HEK293 (cell line): ENCODE results near the gene GP2.

Experiments used
- KLF9 ChIP-seq: fragments of 450-650 bp; formaldehyde crosslinking; IDR thresholded peaks from 2 replicates; pipeline ENCODE4 v1.5.1; 2016; ENCODE audit warnings: missing biosample characterization, missing genetic modification characterization, low read depth
- REPIN1 ChIP-seq: fragments of 450-650 bp; formaldehyde crosslinking; IDR thresholded peaks from 2 replicates; pipeline ENCODE4 v1.5.1; 2017; ENCODE audit warnings: missing biosample characterization, missing genetic modification characterization, low read depth
- YY1 ChIP-seq: fragments of 450-650 bp; formaldehyde crosslinking; IDR thresholded peaks from 2 replicates; pipeline ENCODE4 v1.5.1; 2018; ENCODE audit warnings: missing biosample characterization, missing genetic modification characterization
- ZNF175 ChIP-seq: fragments of 450-650 bp; formaldehyde crosslinking; IDR thresholded peaks from 2 replicates; pipeline ENCODE4 v1.5.1; 2016; ENCODE audit warnings: missing biosample characterization, missing genetic modification characterization
- ZNF449 ChIP-seq: fragments of 450-650 bp; formaldehyde crosslinking; IDR thresholded peaks from 2 replicates; pipeline ENCODE4 v1.5.1; 2017; ENCODE audit warnings: missing biosample characterization, mild to moderate bottlenecking, missing genetic modification characterization, moderate library complexity
- ZNF548 ChIP-seq: fragments of 450-650 bp; formaldehyde crosslinking; IDR thresholded peaks from 2 replicates; pipeline ENCODE4 v1.5.1; 2016; ENCODE audit warnings: missing biosample characterization, missing genetic modification characterization
- ZNF571 ChIP-seq: fragments of 450-650 bp; formaldehyde crosslinking; IDR thresholded peaks from 2 replicates; pipeline ENCODE4 v1.5.0; 2017; ENCODE audit warnings: missing biosample characterization, missing genetic modification characterization
- ZNF639 ChIP-seq: fragments of 450-650 bp; formaldehyde crosslinking; IDR thresholded peaks from 2 replicates; pipeline ENCODE4 v1.5.1; 2016; ENCODE audit warnings: missing biosample characterization, missing genetic modification characterization
- ZNF707 ChIP-seq: fragments of 450-650 bp; formaldehyde crosslinking; IDR thresholded peaks from 2 replicates; pipeline ENCODE4 v1.5.1; 2016; ENCODE audit warnings: missing biosample characterization, missing genetic modification characterization
- TF ChIP-seq, protein P1 (sequence below): fragments of 450-650 bp; formaldehyde crosslinking; IDR thresholded peaks from 2 replicates; pipeline ENCODE4 v1.5.1; 2016; ENCODE audit warnings: missing biosample characterization, missing genetic modification characterization
- TF ChIP-seq, protein P2 (sequence below): fragments of 450-650 bp; formaldehyde crosslinking; IDR thresholded peaks from 2 replicates; pipeline ENCODE4 v1.5.1; 2017; ENCODE audit warnings: missing biosample characterization, missing genetic modification characterization
- TF ChIP-seq, protein P3 (sequence below): fragments of 450-650 bp; formaldehyde crosslinking; IDR thresholded peaks from 2 replicates; pipeline ENCODE4 v1.5.1; 2016; ENCODE audit warnings: missing biosample characterization, missing genetic modification characterization

- no peak for TF ChIP-seq ZNF639 (tag by site-specific recombination)
- TF ChIP-seq, protein P1, sequence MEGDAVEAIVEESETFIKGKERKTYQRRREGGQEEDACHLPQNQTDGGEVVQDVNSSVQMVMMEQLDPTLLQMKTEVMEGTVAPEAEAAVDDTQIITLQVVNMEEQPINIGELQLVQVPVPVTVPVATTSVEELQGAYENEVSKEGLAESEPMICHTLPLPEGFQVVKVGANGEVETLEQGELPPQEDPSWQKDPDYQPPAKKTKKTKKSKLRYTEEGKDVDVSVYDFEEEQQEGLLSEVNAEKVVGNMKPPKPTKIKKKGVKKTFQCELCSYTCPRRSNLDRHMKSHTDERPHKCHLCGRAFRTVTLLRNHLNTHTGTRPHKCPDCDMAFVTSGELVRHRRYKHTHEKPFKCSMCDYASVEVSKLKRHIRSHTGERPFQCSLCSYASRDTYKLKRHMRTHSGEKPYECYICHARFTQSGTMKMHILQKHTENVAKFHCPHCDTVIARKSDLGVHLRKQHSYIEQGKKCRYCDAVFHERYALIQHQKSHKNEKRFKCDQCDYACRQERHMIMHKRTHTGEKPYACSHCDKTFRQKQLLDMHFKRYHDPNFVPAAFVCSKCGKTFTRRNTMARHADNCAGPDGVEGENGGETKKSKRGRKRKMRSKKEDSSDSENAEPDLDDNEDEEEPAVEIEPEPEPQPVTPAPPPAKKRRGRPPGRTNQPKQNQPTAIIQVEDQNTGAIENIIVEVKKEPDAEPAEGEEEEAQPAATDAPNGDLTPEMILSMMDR, result no peak
- TF ChIP-seq, protein P2, sequence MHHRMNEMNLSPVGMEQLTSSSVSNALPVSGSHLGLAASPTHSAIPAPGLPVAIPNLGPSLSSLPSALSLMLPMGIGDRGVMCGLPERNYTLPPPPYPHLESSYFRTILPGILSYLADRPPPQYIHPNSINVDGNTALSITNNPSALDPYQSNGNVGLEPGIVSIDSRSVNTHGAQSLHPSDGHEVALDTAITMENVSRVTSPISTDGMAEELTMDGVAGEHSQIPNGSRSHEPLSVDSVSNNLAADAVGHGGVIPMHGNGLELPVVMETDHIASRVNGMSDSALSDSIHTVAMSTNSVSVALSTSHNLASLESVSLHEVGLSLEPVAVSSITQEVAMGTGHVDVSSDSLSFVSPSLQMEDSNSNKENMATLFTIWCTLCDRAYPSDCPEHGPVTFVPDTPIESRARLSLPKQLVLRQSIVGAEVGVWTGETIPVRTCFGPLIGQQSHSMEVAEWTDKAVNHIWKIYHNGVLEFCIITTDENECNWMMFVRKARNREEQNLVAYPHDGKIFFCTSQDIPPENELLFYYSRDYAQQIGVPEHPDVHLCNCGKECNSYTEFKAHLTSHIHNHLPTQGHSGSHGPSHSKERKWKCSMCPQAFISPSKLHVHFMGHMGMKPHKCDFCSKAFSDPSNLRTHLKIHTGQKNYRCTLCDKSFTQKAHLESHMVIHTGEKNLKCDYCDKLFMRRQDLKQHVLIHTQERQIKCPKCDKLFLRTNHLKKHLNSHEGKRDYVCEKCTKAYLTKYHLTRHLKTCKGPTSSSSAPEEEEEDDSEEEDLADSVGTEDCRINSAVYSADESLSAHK (tag by site-specific recombination), result no peak
- TF ChIP-seq KLF9 (tag by site-specific recombination), result no peak
- TF ChIP-seq ZNF707 (tag by site-specific recombination), result no peak
- no peak for TF ChIP-seq YY1
- TF ChIP-seq ZNF175, result no peak
- TF ChIP-seq ZNF548, result no peak
- TF ChIP-seq ZNF571 (tag by site-specific recombination), result no peak
- TF ChIP-seq REPIN1 (tag by site-specific recombination), result no peak
- TF ChIP-seq, protein P3, sequence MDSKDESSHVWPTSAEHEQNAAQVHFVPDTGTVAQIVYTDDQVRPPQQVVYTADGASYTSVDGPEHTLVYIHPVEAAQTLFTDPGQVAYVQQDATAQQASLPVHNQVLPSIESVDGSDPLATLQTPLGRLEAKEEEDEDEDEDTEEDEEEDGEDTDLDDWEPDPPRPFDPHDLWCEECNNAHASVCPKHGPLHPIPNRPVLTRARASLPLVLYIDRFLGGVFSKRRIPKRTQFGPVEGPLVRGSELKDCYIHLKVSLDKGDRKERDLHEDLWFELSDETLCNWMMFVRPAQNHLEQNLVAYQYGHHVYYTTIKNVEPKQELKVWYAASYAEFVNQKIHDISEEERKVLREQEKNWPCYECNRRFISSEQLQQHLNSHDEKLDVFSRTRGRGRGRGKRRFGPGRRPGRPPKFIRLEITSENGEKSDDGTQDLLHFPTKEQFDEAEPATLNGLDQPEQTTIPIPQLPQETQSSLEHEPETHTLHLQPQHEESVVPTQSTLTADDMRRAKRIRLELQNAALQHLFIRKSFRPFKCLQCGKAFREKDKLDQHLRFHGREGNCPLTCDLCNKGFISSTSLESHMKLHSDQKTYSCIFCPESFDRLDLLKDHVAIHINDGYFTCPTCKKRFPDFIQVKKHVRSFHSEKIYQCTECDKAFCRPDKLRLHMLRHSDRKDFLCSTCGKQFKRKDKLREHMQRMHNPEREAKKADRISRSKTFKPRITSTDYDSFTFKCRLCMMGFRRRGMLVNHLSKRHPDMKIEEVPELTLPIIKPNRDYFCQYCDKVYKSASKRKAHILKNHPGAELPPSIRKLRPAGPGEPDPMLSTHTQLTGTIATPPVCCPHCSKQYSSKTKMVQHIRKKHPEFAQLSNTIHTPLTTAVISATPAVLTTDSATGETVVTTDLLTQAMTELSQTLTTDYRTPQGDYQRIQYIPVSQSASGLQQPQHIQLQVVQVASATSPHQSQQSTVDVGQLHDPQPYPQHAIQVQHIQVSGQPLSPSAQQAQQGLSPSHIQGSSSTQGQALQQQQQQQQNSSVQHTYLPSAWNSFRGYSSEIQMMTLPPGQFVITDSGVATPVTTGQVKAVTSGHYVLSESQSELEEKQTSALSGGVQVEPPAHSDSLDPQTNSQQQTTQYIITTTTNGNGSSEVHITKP (tag by site-specific recombination), result no peak
- TF ChIP-seq ZNF449 (tag by site-specific recombination), result no peak
Measured at GRCh38 chr16:20369452-20370054, 42.2 kb upstream of the GP2 start.
